IMR-90 (cell line): Measurements from ENCODE around the gene GMFB. TPM values are rescaled to one million over a fixed set of nuclear protein-coding genes. Genes with fewer than 3 reads are reported as not detected.

Experiments
- ATAC-seq: fragments of 200-7000 bp; cut with Tn5 transposase; 2 replicates; pipeline ENCODE4 v1.9.1; 2020; ENCODE audit warnings: low read depth, mild to moderate bottlenecking, moderate library complexity
- BruUV-seq: library from RNA; stranded (reverse); fragments of 400-500 nt; replicated peaks from 2 replicates; lab custom pipeline; 2021; lab: Mats Ljungman, UMichigan
- CTCF ChIA-PET: fragments of 300-600 bp; formaldehyde crosslinking; extraction: SDS; loops from one replicate; lab custom pipeline; 2021; ENCODE audit warnings: antibody characterized with exemption; lab: Yijun Ruan, JAX
- POLR2A ChIA-PET: fragments of 300-600 bp; sonication (Branson Sonifier 250); formaldehyde crosslinking; loops from one replicate; lab custom pipeline; 2022; ENCODE audit warnings: antibody characterized with exemption; ENCODE audit not compliant: unreplicated experiment; lab: Charles Lee
- DNase-seq: peaks from one replicate; pipeline ENCODE4 v3.0.0; 2013
- H2AFZ ChIP-seq: replicated peaks from 2 replicates; pipeline ENCODE3; 2013; ENCODE audit warnings: low read length, mild to moderate bottlenecking; ENCODE audit not compliant: poor library complexity
- H2AK5ac ChIP-seq: 2 replicates; pipeline ENCODE4 v1.6.1; 2013; ENCODE audit warnings: low read depth, low read length, inconsistent platforms
- H2AK9ac ChIP-seq: replicated peaks from 2 replicates; pipeline ENCODE3; 2013; ENCODE audit warnings: mild to moderate bottlenecking, low read depth, low read length, moderate library complexity; ENCODE audit not compliant: poor library complexity
- H2BK120ac ChIP-seq: 2 replicates; pipeline ENCODE4 v1.6.1; 2013; ENCODE audit warnings: low read depth, low read length, inconsistent platforms
- H2BK15ac ChIP-seq: 3 replicates; pipeline ENCODE4 v1.6.1; 2013; ENCODE audit warnings: low read depth, low read length, inconsistent platforms
- H2BK20ac ChIP-seq: 2 replicates; pipeline ENCODE4 v1.6.1; 2013; ENCODE audit warnings: low read depth, mild to moderate bottlenecking, inconsistent platforms, low read length, moderate library complexity
- H2BK5ac ChIP-seq: 2 replicates; pipeline ENCODE4 v1.6.1; 2013; ENCODE audit warnings: mild to moderate bottlenecking, low read depth, low read length, inconsistent platforms; ENCODE audit not compliant: poor library complexity, severe bottlenecking
- H3K14ac ChIP-seq: replicated peaks from 2 replicates; pipeline ENCODE4 v1.6.1; 2013; ENCODE audit warnings: low read depth, low read length, inconsistent platforms
- H3K18ac ChIP-seq: 2 replicates; pipeline ENCODE4 v1.6.1; 2013; ENCODE audit warnings: low read depth, low read length, control low read depth
- H3K23ac ChIP-seq: 2 replicates; pipeline ENCODE4 v1.6.1; 2013; ENCODE audit warnings: low read depth, low read length, inconsistent platforms
- H3K27ac ChIP-seq: 2 replicates; pipeline ENCODE4 v1.5.1; 2013; ENCODE audit warnings: mild to moderate bottlenecking, control low read depth, low read length; ENCODE audit not compliant: insufficient read depth
- H3K27me3 ChIP-seq: 2 replicates; pipeline ENCODE4 v1.6.1; 2013; ENCODE audit warnings: low read length; ENCODE audit not compliant: control insufficient read depth, insufficient read depth
- H3K36me3 ChIP-seq: 2 replicates; pipeline ENCODE4 v1.6.1; 2013; ENCODE audit warnings: low read length, mixed read lengths; ENCODE audit not compliant: control insufficient read depth, insufficient read depth
- H3K4ac ChIP-seq: 2 replicates; pipeline ENCODE4 v1.6.1; 2013; ENCODE audit warnings: low read depth, low read length, inconsistent platforms
- H3K4me1 ChIP-seq: 2 replicates; pipeline ENCODE4 v1.6.1; 2013; ENCODE audit warnings: low read length, mixed read lengths; ENCODE audit not compliant: control insufficient read depth, insufficient read depth
- H3K4me2 ChIP-seq: 2 replicates; pipeline ENCODE4 v1.6.1; 2013; ENCODE audit warnings: low read depth, mild to moderate bottlenecking, control low read depth, low read length, moderate library complexity
- H3K4me3 ChIP-seq: 2 replicates; pipeline ENCODE4 v1.5.1; 2013; ENCODE audit warnings: low read depth, mild to moderate bottlenecking, control low read depth, low read length, moderate library complexity; ENCODE audit not compliant: insufficient read depth
- H3K56ac ChIP-seq: 2 replicates; pipeline ENCODE4 v1.6.1; 2013; ENCODE audit warnings: low read length, inconsistent platforms; ENCODE audit not compliant: insufficient read depth; ENCODE audit errors: extremely low read depth
- H3K79me1 ChIP-seq, 2 experiments: 2 replicates each; pipeline ENCODE4 v1.6.1; 2013; ENCODE audit warnings: low read length in 2 of 2, inconsistent platforms in 1 of 2, low read depth in 1 of 2
- H3K9ac ChIP-seq: 2 replicates; pipeline ENCODE4 v1.6.1; 2013; ENCODE audit warnings: low read depth, low read length, control low read depth
- H3K9me1 ChIP-seq: 2 replicates; pipeline ENCODE4 v1.6.1; 2013; ENCODE audit warnings: low read length, inconsistent platforms; ENCODE audit not compliant: insufficient read depth
- H3K9me3 ChIP-seq: 2 replicates; pipeline ENCODE4 v1.6.1; 2013; ENCODE audit warnings: low read length; ENCODE audit not compliant: control insufficient read depth, insufficient read depth
- H4K20me1 ChIP-seq: 2 replicates; pipeline ENCODE4 v1.6.1; 2013; ENCODE audit warnings: low read length, inconsistent platforms; ENCODE audit not compliant: insufficient read depth
- H4K5ac ChIP-seq: 2 replicates; pipeline ENCODE4 v1.6.1; 2013; ENCODE audit warnings: mild to moderate bottlenecking, low read depth, low read length, control low read depth
- H4K8ac ChIP-seq, 2 experiments: 2 replicates each; pipeline ENCODE4 v1.6.1; 2013; ENCODE audit warnings: low read depth in 2 of 2, low read length in 2 of 2, control low read depth in 1 of 2, inconsistent platforms in 1 of 2
- H4K91ac ChIP-seq: 2 replicates; pipeline ENCODE4 v1.6.1; 2013; ENCODE audit warnings: low read depth, low read length, inconsistent platforms; ENCODE audit not compliant: insufficient read depth
- BHLHE40 ChIP-seq: fragments of 150-350 bp; IDR thresholded peaks from 2 replicates; pipeline ENCODE4 v1.6.1; 2016; ENCODE audit warnings: mild to moderate bottlenecking, low read depth, low read length
- CEBPB ChIP-seq: IDR thresholded peaks from 2 replicates; pipeline ENCODE4 v1.6.1; 2012; ENCODE audit warnings: low read depth, low read length, improper control_type of control experiment
- CHD1 ChIP-seq: IDR thresholded peaks from 2 replicates; pipeline ENCODE4 v1.6.1; 2012; ENCODE audit warnings: low read depth, low read length, improper control_type of control experiment
- CTCF ChIP-seq: conservative IDR thresholded peaks from 2 replicates; pipeline ENCODE4 v1.5.1; 2012; ENCODE audit warnings: mild to moderate bottlenecking, low read depth, low read length, improper control_type of control experiment
- FOS ChIP-seq: fragments of 150-350 bp; IDR thresholded peaks from 2 replicates; pipeline ENCODE4 v1.6.1; 2016; ENCODE audit warnings: low read depth, low read length
- MAFK ChIP-seq: IDR thresholded peaks from 2 replicates; pipeline ENCODE4 v1.6.1; 2012; ENCODE audit warnings: low read depth, low read length, improper control_type of control experiment
- MAZ ChIP-seq: IDR thresholded peaks from 2 replicates; pipeline ENCODE4 v1.6.1; 2012; ENCODE audit warnings: low read depth, mild to moderate bottlenecking, low read length, improper control_type of control experiment, moderate library complexity, borderline replicate concordance
- MXI1 ChIP-seq: IDR thresholded peaks from 2 replicates; pipeline ENCODE4 v1.6.1; 2012; ENCODE audit warnings: low read depth, mild to moderate bottlenecking, low read length, moderate library complexity, borderline replicate concordance
- NFE2L2 ChIP-seq: fragments of 150-350 bp; IDR thresholded peaks from 2 replicates; pipeline ENCODE4 v1.6.1; 2016; ENCODE audit warnings: low read depth, mild to moderate bottlenecking, low read length
- RAD21 ChIP-seq: IDR thresholded peaks from 2 replicates; pipeline ENCODE4 v1.6.1; 2012; ENCODE audit warnings: low read length, improper control_type of control experiment
- RCOR1 ChIP-seq: IDR thresholded peaks from 2 replicates; pipeline ENCODE4 v1.6.1; 2012; ENCODE audit warnings: mild to moderate bottlenecking, low read length, improper control_type of control experiment; ENCODE audit not compliant: insufficient replicate concordance
- RFX5 ChIP-seq: IDR thresholded peaks from 2 replicates; pipeline ENCODE4 v1.8.0; 2012; ENCODE audit warnings: low read depth, mild to moderate bottlenecking, low read length, moderate library complexity
- SMC3 ChIP-seq: fragments of 150-350 bp; IDR thresholded peaks from 2 replicates; pipeline ENCODE4 v1.6.1; 2016; ENCODE audit warnings: low read depth, mild to moderate bottlenecking, antibody characterized with exemption, low read length, moderate library complexity
- WGBS, 2 experiments: methylation state at CpG; one replicate each; pipeline versions ENCODE4 v1.1.5 to v1.1.7; 2013; ENCODE audit warnings: missing lambda C conversion rate in 2 of 2; ENCODE audit not compliant: insufficient read length in 1 of 2; ENCODE audit errors: extremely low coverage in 2 of 2; 5-methylcytosine and 5-hydroxymethylcytosine counted together
- dilution Hi-C: fragments of 300-500 bp; cut with HindIII; formaldehyde crosslinking; loops from one replicate; pipeline ENCODE4 v1.14.3; 2018; ENCODE audit warnings: low sequenced_read_pairs; ENCODE audit not compliant: unreplicated experiment
- in situ Hi-C: fragments of 300-500 bp; cut with MboI; formaldehyde crosslinking; loops from 3 replicates; pipeline ENCODE4 v1.14.3; 2019; ENCODE audit warnings: low sequenced_read_pairs, inconsistent platforms, mixed read lengths
- intact Hi-C: fragments of 100-400 bp; cut with micrococcal nuclease; formaldehyde crosslinking; loops from 2 replicates; pipeline ENCODE4 v1.10.0; 2022
- polyA plus RNA-seq, 3 experiments: library from polyadenylated mRNA; depleted of rRNA; stranded (reverse); fragments of >200 nt; gene quantifications; 2 replicates each; pipeline ENCODE4 v1.2.3, GENCODE V29; 2012; ENCODE audit warnings: low replicate concordance in 1 of 3
- total RNA-seq: library from RNA; depleted of rRNA; stranded (reverse); fragments of >200 nt; gene quantifications from 2 replicates; pipeline ENCODE4 v1.2.3, GENCODE V29; 2012
- TF ChIP-seq, protein P1 (sequence below): fragments of 150-350 bp; IDR thresholded peaks from 2 replicates; pipeline ENCODE4 v1.6.1; 2016; ENCODE audit warnings: low read depth, mild to moderate bottlenecking, low read length, moderate library complexity, borderline replicate concordance

GMFB gene
- total and polyA plus RNA-seq, 2 of the 4 experiments (the other 2 are of a cell fraction) = 22.4 to 59.1 TPM

DNA sequence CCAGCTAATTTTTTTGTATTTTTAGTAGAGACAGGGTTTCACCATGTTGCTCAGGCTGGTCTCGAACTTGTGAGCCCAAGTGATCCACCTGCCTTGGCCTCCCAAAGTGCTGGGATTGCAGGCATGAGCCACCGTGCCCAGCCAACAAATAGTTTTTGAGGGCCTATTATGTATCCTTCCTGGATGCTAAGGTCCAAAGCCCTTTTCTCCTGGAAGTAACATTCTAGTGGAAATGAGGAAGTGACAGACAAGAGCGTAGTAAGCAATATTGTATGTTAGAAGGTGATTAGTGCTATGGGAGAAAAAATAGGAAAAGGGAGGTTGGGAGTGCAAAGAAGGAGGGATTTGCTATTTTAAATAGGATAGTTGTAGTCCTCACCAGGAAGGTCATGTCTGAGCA lies 12.0 kb upstream of the GMFB start:
- H3K9me1 ChIP-seq = no peaks in the 10 kb centered on the region
- H3K14ac ChIP-seq = no peak overlapping the region
- no peak overlapping the region for H3K56ac ChIP-seq
- ChIA-PET CTCF (interaction anchor here (0.9 kb wide), 1 partner anchor 134 kb away, joined by 4 read pairs; no protein-coding TSS in a partner anchor), POLR2A (no interaction called here)
- dilution Hi-C loops (no loop called here), intact Hi-C loops (no loop called here), in situ Hi-C loops (no loop called here)
- no peak overlapping the region for H4K8ac ChIP-seq
- no peak overlapping the region for H3K9ac ChIP-seq
- peaks cover 3% of the 10 kb centered on the region for H3K27me3 ChIP-seq
- H2AK9ac ChIP-seq = no peak overlapping the region
- no peak overlapping the region for H2BK5ac ChIP-seq
- no TSS peak for BruUV-seq
- no peak overlapping the region for H4K91ac ChIP-seq
- no peak overlapping the region for H3K4me2 ChIP-seq
- no peaks in the 10 kb centered on the region for H3K9me3 ChIP-seq
- H3K4me3 ChIP-seq = no peak overlapping the region
- H2AK5ac ChIP-seq = no peak overlapping the region
- no peak for TF ChIP-seq CEBPB
- TF ChIP-seq MAZ = no peak
- no peak for TF ChIP-seq BHLHE40
- no peak for TF ChIP-seq RAD21
- no peak for TF ChIP-seq MXI1
- TF ChIP-seq FOS = no peak
- TF ChIP-seq CTCF = no peak
- TF ChIP-seq RCOR1 = no peak
- no peak for TF ChIP-seq RFX5
- no peak for TF ChIP-seq NFE2L2
- no peak for TF ChIP-seq CHD1
- TF ChIP-seq, protein P1, sequence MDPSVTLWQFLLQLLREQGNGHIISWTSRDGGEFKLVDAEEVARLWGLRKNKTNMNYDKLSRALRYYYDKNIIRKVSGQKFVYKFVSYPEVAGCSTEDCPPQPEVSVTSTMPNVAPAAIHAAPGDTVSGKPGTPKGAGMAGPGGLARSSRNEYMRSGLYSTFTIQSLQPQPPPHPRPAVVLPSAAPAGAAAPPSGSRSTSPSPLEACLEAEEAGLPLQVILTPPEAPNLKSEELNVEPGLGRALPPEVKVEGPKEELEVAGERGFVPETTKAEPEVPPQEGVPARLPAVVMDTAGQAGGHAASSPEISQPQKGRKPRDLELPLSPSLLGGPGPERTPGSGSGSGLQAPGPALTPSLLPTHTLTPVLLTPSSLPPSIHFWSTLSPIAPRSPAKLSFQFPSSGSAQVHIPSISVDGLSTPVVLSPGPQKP = no peak
- TF ChIP-seq SMC3 = no peak
- no peak for TF ChIP-seq MAFK
- H4K20me1 ChIP-seq = no peaks in the 10 kb centered on the region; the same call in 1 of the 2 replicates
- H3K27ac ChIP-seq = no peak overlapping the region
- H2BK20ac ChIP-seq = no peak overlapping the region
- 83% methylated on average over 1 of the region's 3 CpGs; no CpG with 5 or more reads in 1 of the 2 experiments for WGBS, 2 experiments
- no peak overlapping the region for H2BK15ac ChIP-seq
- ATAC-seq (no peak), DNase-seq (no peak)
- H4K5ac ChIP-seq = no peak overlapping the region
- peaks cover 1% of the 10 kb centered on the region; the same call in 1 of the 2 replicates for H3K4me1 ChIP-seq
- no peak overlapping the region for H3K18ac ChIP-seq
- no peak overlapping the region for H3K23ac ChIP-seq
- H2AFZ ChIP-seq = no peak overlapping the region
- no peaks in the 10 kb centered on the region for H3K36me3 ChIP-seq
- H3K79me1 ChIP-seq = no peaks in the 10 kb centered on the region
- no peak overlapping the region for H2BK120ac ChIP-seq
- H3K4ac ChIP-seq = no peak overlapping the region
